GM12891 (cell line): ENCODE measurements around the gene CPNE5.

ENCODE experiments used
- DNase-seq: peaks from one replicate; pipeline ENCODE4 v3.0.0; 2011; ENCODE audit warnings: low spot score; ENCODE audit not compliant: insufficient read length
- FAIRE-seq: peaks from 2 replicates; lab custom pipeline; 2011; peaks lifted over from hg19 to GRCh38; lab: Jason Lieb, UNC
- PAX5 ChIP-seq: IDR thresholded peaks from 2 replicates; pipeline ENCODE4 v1.6.1; 2011; ENCODE audit warnings: low read length, moderate library complexity, mild to moderate bottlenecking; ENCODE audit not compliant: insufficient read depth, severe bottlenecking
- POLR2A ChIP-seq: IDR thresholded peaks from 2 replicates; pipeline ENCODE4 v1.6.1; 2011; ENCODE audit warnings: low read depth, low read length, control low read depth
- POLR2AphosphoS5 ChIP-seq: IDR thresholded peaks from 2 replicates; pipeline ENCODE4 v1.6.1; 2011; ENCODE audit warnings: low read depth, low read length, control low read depth
- POU2F2 ChIP-seq: IDR thresholded peaks from 2 replicates; pipeline ENCODE4 v1.6.1; 2011; ENCODE audit warnings: low read depth, mild to moderate bottlenecking, control low read depth, low read length, moderate library complexity
- SPI1 ChIP-seq: IDR thresholded peaks from 2 replicates; pipeline ENCODE4 v1.6.1; 2011; ENCODE audit warnings: low read depth, low read length, control low read depth
- TAF1 ChIP-seq: IDR thresholded peaks from 2 replicates; pipeline ENCODE4 v1.6.1; 2011; ENCODE audit warnings: low read depth, low read length, control low read depth

The CPNE5 gene

DNA sequence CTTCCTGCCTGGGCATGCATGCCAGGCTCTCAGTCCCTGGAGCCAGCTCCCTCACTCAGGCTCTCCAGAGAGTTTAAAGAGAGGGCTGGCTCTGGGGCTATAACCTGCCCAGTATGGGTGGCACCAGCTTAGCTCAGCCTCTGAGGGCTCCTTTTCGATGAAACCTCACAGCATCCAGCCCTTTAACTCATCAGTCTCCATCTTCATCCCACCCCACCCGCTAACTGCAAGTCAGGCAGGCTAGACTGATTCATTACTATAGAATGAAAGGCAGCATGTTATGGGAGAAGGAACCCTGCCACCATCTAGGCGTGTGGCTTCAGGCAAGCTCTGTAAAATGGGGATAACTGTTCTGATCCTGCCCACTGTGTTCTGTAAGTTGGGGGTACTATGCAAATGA, 88.2 kb downstream of the CPNE5 start:
- FAIRE-seq (no peak), DNase-seq (no peak)
- TF ChIP-seq POU2F2 (no peak), POLR2A (no peak), PAX5 (no peak), TAF1 (no peak), POLR2AphosphoS5 (no peak), SPI1 (no peak)

DNA sequence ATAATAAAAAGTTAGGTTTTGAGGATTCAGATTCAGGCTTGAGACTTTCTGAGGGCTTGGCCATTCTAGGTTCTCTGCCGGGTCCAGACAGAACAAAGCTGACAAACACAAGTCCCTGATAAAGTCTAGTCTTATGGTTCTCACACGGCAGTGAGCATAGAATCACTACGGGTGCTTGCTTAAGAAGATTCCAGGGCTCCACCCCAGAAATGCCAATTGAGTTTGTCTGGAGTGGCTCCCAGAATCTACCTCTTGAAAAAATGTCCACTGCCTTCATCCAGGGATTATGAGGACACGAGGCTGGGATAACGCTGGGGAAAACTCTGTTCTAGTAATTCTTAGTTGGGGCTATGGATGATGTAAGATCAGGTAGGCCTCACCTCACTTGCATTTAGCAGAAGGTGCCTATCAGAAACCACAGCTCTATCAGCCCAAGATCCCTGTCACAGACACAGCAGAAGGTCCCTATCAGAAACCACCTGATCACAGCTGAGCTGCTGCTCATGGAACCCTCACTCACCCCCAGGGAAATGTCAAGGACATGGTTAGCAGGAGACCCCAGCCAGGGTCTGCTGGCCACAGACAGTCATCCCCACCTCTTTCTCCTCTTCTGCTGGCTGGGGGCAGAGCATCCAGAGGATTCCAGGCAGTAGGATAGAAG, 89.3 kb downstream of the CPNE5 start:
- TF ChIP-seq POLR2A (no peak), TAF1 (no peak), SPI1 (no peak), PAX5 (no peak)
- FAIRE-seq (no peak), DNase-seq (no peak)

DNA sequence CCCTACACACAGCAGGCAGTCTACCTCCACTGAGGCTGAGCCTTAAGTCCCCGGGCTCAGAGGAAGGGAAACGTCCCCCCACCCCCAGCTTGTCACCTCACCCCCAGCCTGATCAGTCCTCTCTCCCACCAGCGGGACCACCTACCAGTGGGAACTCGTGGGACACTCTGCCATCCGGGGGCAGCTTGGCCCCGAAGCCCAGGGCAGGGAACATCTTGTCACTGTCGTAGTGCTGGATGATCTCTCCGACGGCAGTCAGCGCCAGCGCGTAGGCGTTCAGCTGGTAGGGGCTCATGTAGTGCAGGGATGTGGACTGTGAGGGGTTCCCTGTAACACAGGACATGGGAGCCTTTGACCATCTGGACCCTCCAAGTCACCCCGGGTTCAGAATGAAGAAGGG, 93.0 kb downstream of the CPNE5 start:
- FAIRE-seq (no peak), DNase-seq (no peak)
- TF ChIP-seq TAF1 (no peak), POLR2A (no peak), POU2F2 (no peak), POLR2AphosphoS5 (no peak), SPI1 (no peak), PAX5 (no peak)

DNA sequence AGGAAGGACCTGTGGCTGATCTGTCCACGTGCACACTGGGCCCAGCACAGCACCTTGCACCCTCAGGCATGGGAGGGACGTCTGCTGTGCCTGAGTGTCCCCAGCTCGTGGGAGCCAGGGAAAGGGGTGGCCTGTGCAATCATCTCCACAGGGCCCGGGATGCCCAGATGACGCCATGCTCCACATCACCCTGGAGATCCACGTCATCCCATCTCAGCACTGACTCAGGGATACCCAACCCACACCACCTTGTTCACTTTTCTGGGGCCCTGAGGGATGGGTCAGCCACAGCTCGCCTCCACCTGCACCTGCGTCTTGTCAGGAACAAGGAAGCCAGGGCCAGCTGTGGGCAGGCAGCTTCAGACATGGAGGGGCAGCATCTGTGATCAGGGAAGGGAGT, 93.4 kb downstream of the CPNE5 start:
- FAIRE-seq, result no peak
- no peak for DNase-seq
- no peak for TF ChIP-seq PAX5
- TF ChIP-seq POLR2A, result no peak

DNA sequence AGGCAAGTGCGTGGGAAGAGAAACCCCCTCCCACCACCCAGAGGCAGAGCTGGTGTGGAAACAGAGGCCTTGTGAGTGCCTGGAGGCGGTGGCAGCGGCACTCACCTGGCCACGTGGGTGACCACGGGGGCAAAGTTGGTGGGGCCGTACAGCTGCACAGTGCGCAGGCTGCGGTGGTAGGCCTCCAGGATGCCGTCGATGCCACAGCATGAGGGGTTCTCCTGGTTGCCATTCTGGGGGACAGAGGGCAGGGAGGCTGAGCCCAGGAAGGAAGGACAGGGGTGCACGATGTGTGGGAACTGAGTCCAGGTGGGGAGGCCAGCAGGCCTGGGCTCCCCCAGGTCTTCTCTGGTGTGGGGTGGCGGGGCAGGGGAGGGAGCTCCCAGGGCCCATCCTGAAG, 94.0 kb downstream of the CPNE5 start:
- DNase-seq (no peak), FAIRE-seq (no peak)
- TF ChIP-seq SPI1 (no peak), POLR2AphosphoS5 (no peak), PAX5 (no peak), POU2F2 (no peak), POLR2A (no peak), TAF1 (no peak)

DNA sequence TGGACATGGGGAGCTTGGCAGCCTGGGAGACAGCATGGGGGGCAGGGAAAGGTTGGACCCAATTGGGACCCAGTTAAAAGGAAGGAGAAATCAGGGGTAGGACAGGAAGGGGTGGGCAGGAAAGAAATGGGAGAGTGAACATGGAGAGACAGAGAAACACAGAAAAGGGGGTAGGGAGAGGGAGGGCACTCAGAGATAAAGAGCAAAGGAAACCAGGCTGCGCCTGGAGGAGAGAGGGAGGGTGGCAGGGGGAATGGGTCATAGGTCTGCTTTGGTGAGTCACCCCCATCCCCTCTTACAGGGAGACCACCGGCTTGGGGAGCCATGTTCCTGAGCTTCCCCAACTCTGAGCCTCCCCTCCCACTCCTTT, 95.0 kb downstream of the CPNE5 start:
- no peak for FAIRE-seq
- no peak for DNase-seq
- TF ChIP-seq PAX5, result no peak
- TF ChIP-seq POLR2AphosphoS5, result no peak
- no peak for TF ChIP-seq SPI1
- no peak for TF ChIP-seq POLR2A
- TF ChIP-seq TAF1, result no peak
- no peak for TF ChIP-seq POU2F2

DNA sequence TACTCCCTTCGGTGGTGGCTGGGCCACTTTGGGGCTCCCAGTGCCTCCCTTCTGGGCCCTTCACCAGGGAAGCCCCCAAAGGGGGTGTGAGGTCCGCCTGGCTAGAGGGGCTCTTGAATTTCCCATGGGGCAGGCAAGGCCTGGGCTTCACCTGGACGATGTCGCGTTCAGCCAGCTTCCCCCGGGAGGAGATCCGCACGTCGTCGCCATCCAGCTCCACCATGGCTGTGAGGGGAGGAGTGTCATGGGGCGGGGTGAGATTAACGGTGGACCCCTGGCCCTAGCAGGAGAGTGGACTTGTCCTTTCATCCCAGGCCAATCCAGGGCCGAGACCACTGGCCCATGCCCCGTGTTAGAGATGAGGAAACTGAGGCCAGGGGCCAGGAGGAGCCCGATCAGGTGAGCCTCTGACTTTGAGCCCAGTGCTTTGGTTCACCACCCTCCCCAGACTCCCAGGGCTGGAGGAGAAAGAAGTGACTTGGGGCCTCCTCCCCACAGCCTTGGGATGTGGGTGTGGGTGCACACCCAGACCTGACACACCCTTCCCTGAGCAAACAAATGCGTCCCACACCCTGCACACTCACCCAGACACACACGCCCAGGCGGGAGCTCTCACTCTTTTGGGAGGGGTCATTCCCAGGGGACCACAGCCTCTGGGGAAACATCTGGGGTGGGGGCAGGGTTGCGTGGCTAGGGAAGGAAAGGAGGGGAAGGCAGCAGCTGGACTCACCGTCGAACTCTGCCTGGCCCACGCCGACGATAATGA, 95.5 kb downstream of the CPNE5 start:
- no peak for TF ChIP-seq PAX5
- TF ChIP-seq SPI1, result no peak
- TF ChIP-seq TAF1, result no peak
- no peak for TF ChIP-seq POLR2AphosphoS5
- no peak for TF ChIP-seq POU2F2
- no peak for TF ChIP-seq POLR2A
- DNase-seq (no peak), FAIRE-seq (no peak)

DNA sequence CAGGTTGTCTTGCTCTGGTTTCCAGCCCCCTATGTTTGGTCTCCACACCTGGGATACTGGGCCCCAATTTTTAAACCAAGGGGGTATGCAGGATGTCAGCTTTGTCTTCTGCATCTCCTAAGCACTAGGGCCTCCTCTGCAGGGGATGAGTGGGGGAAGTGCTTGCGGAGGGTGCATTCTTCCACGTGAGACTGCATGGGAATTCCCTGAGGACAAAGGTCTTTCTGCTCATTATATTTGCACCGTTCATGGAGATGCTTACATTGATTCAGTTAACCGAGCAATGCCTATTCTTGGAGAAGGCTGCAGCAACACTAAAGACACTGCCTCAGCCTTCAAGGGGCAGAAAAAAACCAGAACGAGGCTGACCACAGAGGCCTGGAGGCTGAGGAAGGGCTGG, 96.2 kb downstream of the CPNE5 start:
- DNase-seq, result no peak
- TF ChIP-seq PAX5 (no peak), POU2F2 (no peak), POLR2AphosphoS5 (no peak), SPI1 (no peak), TAF1 (no peak), POLR2A (no peak)
- no peak for FAIRE-seq

DNA sequence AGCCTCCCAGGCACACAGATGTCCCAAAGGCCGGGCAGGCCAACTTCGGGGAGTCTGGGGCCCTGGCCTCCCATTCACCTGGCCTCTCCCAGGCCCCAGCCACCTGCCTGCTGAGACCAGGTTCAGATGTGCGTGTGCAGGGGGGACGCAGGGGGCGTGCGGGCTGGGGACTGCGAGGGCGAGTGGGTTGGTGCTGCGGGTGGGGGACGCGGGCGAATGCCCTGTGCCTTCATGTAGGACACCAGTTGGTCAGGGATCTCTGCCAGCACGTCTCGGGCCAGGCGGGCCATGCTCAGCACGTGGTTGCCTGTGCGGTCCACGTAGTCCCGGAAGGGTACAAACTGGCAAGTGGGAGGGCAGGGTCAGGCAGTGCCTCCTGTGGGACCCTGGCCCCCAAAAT, 97.1 kb downstream of the CPNE5 start:
- DNase-seq (no peak), FAIRE-seq (no peak)
- no peak for TF ChIP-seq POLR2A
- no peak for TF ChIP-seq PAX5
- TF ChIP-seq TAF1, result no peak
- TF ChIP-seq POU2F2, result no peak
- TF ChIP-seq SPI1, result no peak
- no peak for TF ChIP-seq POLR2AphosphoS5

DNA sequence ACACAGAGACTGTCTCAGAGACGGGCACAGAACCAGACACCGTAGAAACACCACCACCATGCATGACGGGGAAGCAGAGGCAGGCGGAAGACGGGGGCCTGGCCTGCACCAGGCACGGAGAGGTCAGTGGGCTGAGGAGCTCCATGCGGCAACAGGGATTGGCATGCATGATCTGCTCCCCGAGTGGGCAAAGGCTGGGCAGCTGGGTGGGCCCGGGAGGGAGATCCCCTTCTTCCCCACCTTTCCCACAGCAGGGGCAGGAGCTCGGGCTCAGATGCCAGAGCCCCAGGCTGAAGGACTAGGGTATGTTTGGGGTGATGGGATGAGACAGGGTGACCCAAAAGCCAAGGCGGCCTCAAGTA, 98.4 kb downstream of the CPNE5 start:
- no peak for TF ChIP-seq PAX5
- TF ChIP-seq POLR2AphosphoS5, result no peak
- TF ChIP-seq SPI1, result no peak
- TF ChIP-seq TAF1, result no peak
- no peak for TF ChIP-seq POLR2A
- no peak for TF ChIP-seq POU2F2
- no peak for FAIRE-seq
- no peak for DNase-seq
